Mesendoderm (in vitro differentiated cells): Measurements from ENCODE around the gene MAPT.

Experiments
- DNase-seq: peaks from one replicate; pipeline ENCODE4 v3.0.0; 2013
- H2AK5ac ChIP-seq: 2 replicates; pipeline ENCODE4 v1.6.1; 2013; ENCODE audit warnings: low read length, inconsistent platforms
- H2BK120ac ChIP-seq: 2 replicates; pipeline ENCODE4 v1.6.1; 2013; ENCODE audit warnings: low read depth, mild to moderate bottlenecking, low read length, moderate library complexity, mixed read lengths
- H2BK15ac ChIP-seq: replicated peaks from 2 replicates; pipeline ENCODE4 v1.6.1; 2013; ENCODE audit warnings: low read depth, mild to moderate bottlenecking, moderate library complexity
- H2BK5ac ChIP-seq: 2 replicates; pipeline ENCODE4 v1.6.1; 2013; ENCODE audit warnings: low read length, inconsistent platforms
- H3K18ac ChIP-seq: 2 replicates; pipeline ENCODE4 v1.6.1; 2013; ENCODE audit warnings: mild to moderate bottlenecking, low read length, mixed read lengths
- H3K23ac ChIP-seq: one replicate; pipeline ENCODE4 v1.6.1; 2013; ENCODE audit warnings: low read length
- H3K27ac ChIP-seq: 2 replicates; pipeline ENCODE4 v1.5.1; 2013; ENCODE audit warnings: low read depth, mild to moderate bottlenecking, inconsistent platforms, low read length, moderate library complexity
- H3K27me3 ChIP-seq: 2 replicates; pipeline ENCODE4 v1.6.1; 2013; ENCODE audit warnings: low read length, control low read depth, mild to moderate bottlenecking, inconsistent platforms; ENCODE audit not compliant: insufficient read depth, poor library complexity
- H3K36me3 ChIP-seq: 2 replicates; pipeline ENCODE4 v1.6.1; 2013; ENCODE audit warnings: low read length, inconsistent platforms; ENCODE audit not compliant: control insufficient read depth, insufficient read depth
- H3K4ac ChIP-seq: one replicate; pipeline ENCODE4 v1.6.1; 2013; ENCODE audit warnings: low read depth, mild to moderate bottlenecking, low read length, moderate library complexity
- H3K4me1 ChIP-seq: 2 replicates; pipeline ENCODE4 v1.6.1; 2013; ENCODE audit warnings: low read depth, low read length, inconsistent platforms; ENCODE audit not compliant: control insufficient read depth
- H3K4me2 ChIP-seq: 2 replicates; pipeline ENCODE4 v1.6.1; 2013; ENCODE audit warnings: low read length
- H3K4me3 ChIP-seq: 2 replicates; pipeline ENCODE4 v1.5.1; 2013; ENCODE audit warnings: mild to moderate bottlenecking, low read length
- H3K56ac ChIP-seq: one replicate; pipeline ENCODE4 v1.6.1; 2013; ENCODE audit warnings: low read length
- H3K79me1 ChIP-seq: 2 replicates; pipeline ENCODE4 v1.6.1; 2013; ENCODE audit warnings: low read length, inconsistent platforms
- H3K79me2 ChIP-seq: 2 replicates; pipeline ENCODE4 v1.6.1; 2013; ENCODE audit warnings: mild to moderate bottlenecking, low read length; ENCODE audit not compliant: control insufficient read depth, insufficient read depth
- H3K9ac ChIP-seq: 2 replicates; pipeline ENCODE4 v1.6.1; 2013; ENCODE audit warnings: low read length, inconsistent platforms
- H4K5ac ChIP-seq: one replicate; pipeline ENCODE4 v1.6.1; 2013; ENCODE audit warnings: low read length
- H4K8ac ChIP-seq: one replicate; pipeline ENCODE4 v1.6.1; 2013; ENCODE audit warnings: low read depth, mild to moderate bottlenecking, control low read depth, low read length, moderate library complexity
- WGBS: extraction: QIAGEN DNeasy Blood & Tissue Kit; methylation state at CpG from one replicate; pipeline ENCODE4 v1.1.7; 2013; ENCODE audit warnings: low lambda C conversion rate, missing lambda C conversion rate; ENCODE audit not compliant: insufficient coverage; ENCODE audit errors: extremely low coverage; 5-methylcytosine and 5-hydroxymethylcytosine counted together

The MAPT gene

DNA sequence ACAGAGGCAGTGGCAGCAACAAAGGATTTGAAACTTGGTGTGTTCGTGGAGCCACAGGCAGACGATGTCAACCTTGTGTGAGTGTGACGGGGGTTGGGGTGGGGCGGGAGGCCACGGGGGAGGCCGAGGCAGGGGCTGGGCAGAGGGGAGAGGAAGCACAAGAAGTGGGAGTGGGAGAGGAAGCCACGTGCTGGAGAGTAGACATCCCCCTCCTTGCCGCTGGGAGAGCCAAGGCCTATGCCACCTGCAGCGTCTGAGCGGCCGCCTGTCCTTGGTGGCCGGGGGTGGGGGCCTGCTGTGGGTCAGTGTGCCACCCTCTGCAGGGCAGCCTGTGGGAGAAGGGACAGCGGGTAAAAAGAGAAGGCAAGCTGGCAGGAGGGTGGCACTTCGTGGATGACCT, 130.2 kb downstream of the MAPT start:
- Histone ChIP-seq H3K4me2 (no peak overlapping the region), H2BK5ac (no peak overlapping the region), H3K18ac (no peak overlapping the region), H3K4me1 (no peaks in the 10 kb centered on the region), H3K4ac (no peak overlapping the region), H2BK15ac (no peak overlapping the region), H3K36me3 (peaks cover 4% of the 10 kb centered on the region), H4K5ac (no peak overlapping the region), H4K8ac (no peak overlapping the region), H3K4me3 (no peak overlapping the region), H3K27ac (no peak overlapping the region), H3K9ac (no peak overlapping the region), H3K27me3 (no peaks in the 10 kb centered on the region), H3K23ac (no peak overlapping the region), H3K79me1 (no peaks in the 10 kb centered on the region), H3K56ac (no peak overlapping the region), H2BK120ac (no peak overlapping the region), H2AK5ac (no peak overlapping the region), H3K79me2 (no peaks in the 10 kb centered on the region)
- no peak for DNase-seq
- WGBS, result no CpG with 5 or more reads among the region's 14 CpGs

GRCh38 chr17:46025060-46025459, 130.7 kb downstream of the MAPT start:
- H3K4me1 ChIP-seq, result no peaks in the 10 kb centered on the region
- H3K4me2 ChIP-seq, result no peak overlapping the region
- H4K5ac ChIP-seq, result no peak overlapping the region
- H3K4ac ChIP-seq, result no peak overlapping the region
- no peak overlapping the region for H3K4me3 ChIP-seq
- peaks cover 4% of the 10 kb centered on the region for H3K36me3 ChIP-seq
- H3K27me3 ChIP-seq, result no peaks in the 10 kb centered on the region
- H3K9ac ChIP-seq, result no peak overlapping the region
- H3K27ac ChIP-seq, result no peak overlapping the region
- no peak overlapping the region for H2BK5ac ChIP-seq
- no peak overlapping the region for H3K56ac ChIP-seq
- no peak overlapping the region for H3K23ac ChIP-seq
- no CpG with 5 or more reads among the region's 10 CpGs for WGBS
- no peaks in the 10 kb centered on the region for H3K79me2 ChIP-seq
- DNase-seq, result no peak
- H2BK120ac ChIP-seq, result no peak overlapping the region
- H3K18ac ChIP-seq, result no peak overlapping the region
- no peak overlapping the region for H2AK5ac ChIP-seq
- no peaks in the 10 kb centered on the region for H3K79me1 ChIP-seq
- H4K8ac ChIP-seq, result no peak overlapping the region
- H2BK15ac ChIP-seq, result no peak overlapping the region

DNA sequence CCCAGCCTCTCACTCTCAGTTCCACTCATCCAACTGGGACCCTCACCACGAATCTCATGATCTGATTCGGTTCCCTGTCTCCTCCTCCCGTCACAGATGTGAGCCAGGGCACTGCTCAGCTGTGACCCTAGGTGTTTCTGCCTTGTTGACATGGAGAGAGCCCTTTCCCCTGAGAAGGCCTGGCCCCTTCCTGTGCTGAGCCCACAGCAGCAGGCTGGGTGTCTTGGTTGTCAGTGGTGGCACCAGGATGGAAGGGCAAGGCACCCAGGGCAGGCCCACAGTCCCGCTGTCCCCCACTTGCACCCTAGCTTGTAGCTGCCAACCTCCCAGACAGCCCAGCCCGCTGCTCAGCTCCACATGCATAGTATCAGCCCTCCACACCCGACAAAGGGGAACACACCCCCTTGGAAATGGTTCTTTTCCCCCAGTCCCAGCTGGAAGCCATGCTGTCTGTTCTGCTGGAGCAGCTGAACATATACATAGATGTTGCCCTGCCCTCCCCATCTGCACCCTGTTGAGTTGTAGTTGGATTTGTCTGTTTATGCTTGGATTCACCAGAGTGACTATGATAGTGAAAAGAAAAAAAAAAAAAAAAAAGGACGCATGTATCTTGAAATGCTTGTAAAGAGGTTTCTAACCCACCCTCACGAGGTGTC, 131.3 kb downstream of the MAPT start:
- H2BK5ac ChIP-seq, result no peak overlapping the region
- no peak overlapping the region for H3K4ac ChIP-seq
- peaks cover 8% of the 10 kb centered on the region for H3K36me3 ChIP-seq
- no peak overlapping the region for H4K5ac ChIP-seq
- no peak overlapping the region for H3K4me3 ChIP-seq
- DNase-seq, result no peak
- no peak overlapping the region for H3K9ac ChIP-seq
- H4K8ac ChIP-seq, result no peak overlapping the region
- no peak overlapping the region for H3K56ac ChIP-seq
- no CpG with 5 or more reads among the region's 8 CpGs for WGBS
- no peak overlapping the region for H3K27ac ChIP-seq
- H3K79me2 ChIP-seq, result no peaks in the 10 kb centered on the region
- no peak overlapping the region for H2BK15ac ChIP-seq
- no peak overlapping the region for H3K4me2 ChIP-seq
- H3K79me1 ChIP-seq, result peaks cover 2% of the 10 kb centered on the region
- no peaks in the 10 kb centered on the region for H3K4me1 ChIP-seq
- H3K27me3 ChIP-seq, result no peaks in the 10 kb centered on the region
- no peak overlapping the region for H3K18ac ChIP-seq
- no peak overlapping the region for H3K23ac ChIP-seq
- H2BK120ac ChIP-seq, result no peak overlapping the region
- H2AK5ac ChIP-seq, result no peak overlapping the region

GRCh38 chr17:46026166-46027047, 132.1 kb downstream of the MAPT start:
- Histone ChIP-seq H3K9ac (no peak overlapping the region), H3K79me2 (no peaks in the 10 kb centered on the region), H3K27me3 (no peaks in the 10 kb centered on the region), H3K4me2 (no peak overlapping the region), H3K79me1 (peaks cover 2% of the 10 kb centered on the region), H3K4ac (no peak overlapping the region), H3K18ac (no peak overlapping the region), H2BK120ac (no peak overlapping the region), H3K27ac (no peak overlapping the region), H3K4me1 (no peaks in the 10 kb centered on the region), H2BK15ac (no peak overlapping the region), H2AK5ac (no peak overlapping the region), H3K4me3 (no peak overlapping the region), H3K56ac (peak overlapping the region; percentile 15), H3K23ac (no peak overlapping the region), H3K36me3 (peaks cover 10% of the 10 kb centered on the region), H4K8ac (no peak overlapping the region), H4K5ac (no peak overlapping the region), H2BK5ac (no peak overlapping the region)
- no CpG with 5 or more reads among the region's 17 CpGs for WGBS
- DNase-seq, result no peak

GRCh38 chr17:46027048-46027975, 133.0 kb downstream of the MAPT start:
- Histone ChIP-seq H2BK120ac (no peak overlapping the region), H2BK5ac (no peak overlapping the region), H3K9ac (no peak overlapping the region), H2AK5ac (no peak overlapping the region), H3K4me1 (no peaks in the 10 kb centered on the region), H4K5ac (no peak overlapping the region), H3K4ac (no peak overlapping the region), H3K56ac (no peak overlapping the region), H3K79me1 (peaks cover 2% of the 10 kb centered on the region), H3K4me3 (no peak overlapping the region), H3K36me3 (peaks cover 13% of the 10 kb centered on the region), H3K27me3 (no peaks in the 10 kb centered on the region), H2BK15ac (no peak overlapping the region), H3K18ac (no peak overlapping the region), H3K27ac (no peak overlapping the region), H4K8ac (no peak overlapping the region), H3K23ac (no peak overlapping the region), H3K79me2 (no peaks in the 10 kb centered on the region), H3K4me2 (no peak overlapping the region)
- no peak for DNase-seq
- WGBS, result no CpG with 5 or more reads among the region's 12 CpGs
